T-helper 2 cell treated with Interferon-gamma antibody and Interleukin-4, amounts not matched to agents 5 μg/mL and 100 μg/mL, for 36 hours (primary cell): ENCODE data around the gene AVPR2.

Source experiments
- DNase-seq: peaks from one replicate; pipeline ENCODE4 v3.0.0; 2021; ENCODE audit warnings: low spot score
- H3K27ac Mint-ChIP-seq: one replicate; pipeline ENCODE4 v1.8.0; 2021; ENCODE audit warnings: mild to moderate bottlenecking, mixed read lengths
- H3K27me3 Mint-ChIP-seq: one replicate; pipeline ENCODE4 v1.8.0; 2021; ENCODE audit warnings: low read depth, mixed read lengths
- H3K36me3 Mint-ChIP-seq: one replicate; pipeline ENCODE4 v1.8.0; 2021; ENCODE audit warnings: low read depth, mixed read lengths
- H3K4me1 Mint-ChIP-seq: one replicate; pipeline ENCODE4 v1.8.0; 2021; ENCODE audit warnings: low read depth, mixed read lengths
- H3K4me3 Mint-ChIP-seq: one replicate; pipeline ENCODE4 v1.8.0; 2022; ENCODE audit warnings: mild to moderate bottlenecking, moderate library complexity, mixed read lengths
- H3K9me3 Mint-ChIP-seq: one replicate; pipeline ENCODE4 v1.8.0; 2021; ENCODE audit warnings: mixed read lengths

Gene AVPR2

DNA sequence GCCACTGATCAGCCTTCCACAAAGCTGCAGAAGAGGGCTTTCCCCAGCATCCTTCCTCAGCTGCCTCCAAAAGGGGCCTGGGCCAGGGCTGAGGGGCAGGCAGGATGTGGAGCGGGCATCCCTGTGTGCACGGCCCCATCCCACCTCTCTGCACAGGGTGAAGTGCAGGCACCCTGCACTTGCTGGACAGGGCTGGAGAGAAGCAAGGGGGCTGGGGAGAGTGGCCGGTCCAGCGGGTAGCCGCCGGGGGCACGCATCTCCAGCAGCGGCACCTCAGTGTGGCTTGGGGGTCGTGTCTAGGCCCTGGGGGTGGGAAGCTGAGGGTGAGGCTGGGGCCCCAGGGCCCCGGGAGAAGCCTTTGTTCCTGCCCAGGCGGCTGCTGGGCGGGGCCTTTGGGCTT is 3.0 kb downstream of the AVPR2 start:
- DNase-seq = no peak
- Mint-ChIP-seq H3K4me3 (no peak overlapping the region), H3K9me3 (no peaks in the 10 kb centered on the region), H3K4me1 (peaks cover 13% of the 10 kb centered on the region), H3K36me3 (peaks cover 11% of the 10 kb centered on the region), H3K27me3 (no peaks in the 10 kb centered on the region), H3K27ac (no peak overlapping the region)

GRCh38 chrX:153908219-153908860 is 3.9 kb downstream of the AVPR2 start:
- peaks cover 11% of the 10 kb centered on the region for H3K36me3 Mint-ChIP-seq
- H3K27ac Mint-ChIP-seq = no peak overlapping the region
- H3K4me1 Mint-ChIP-seq = peaks cover 10% of the 10 kb centered on the region
- no peak for DNase-seq
- no peaks in the 10 kb centered on the region for H3K27me3 Mint-ChIP-seq
- H3K4me3 Mint-ChIP-seq = no peak overlapping the region
- no peaks in the 10 kb centered on the region for H3K9me3 Mint-ChIP-seq

GRCh38 chrX:153909024-153909979 is 4.8 kb downstream of the AVPR2 start:
- Mint-ChIP-seq H3K4me3 (no peak overlapping the region), H3K27ac (no peak overlapping the region), H3K36me3 (peaks cover 15% of the 10 kb centered on the region), H3K9me3 (no peaks in the 10 kb centered on the region), H3K27me3 (no peaks in the 10 kb centered on the region), H3K4me1 (peaks cover 4% of the 10 kb centered on the region)
- no peak for DNase-seq

DNA sequence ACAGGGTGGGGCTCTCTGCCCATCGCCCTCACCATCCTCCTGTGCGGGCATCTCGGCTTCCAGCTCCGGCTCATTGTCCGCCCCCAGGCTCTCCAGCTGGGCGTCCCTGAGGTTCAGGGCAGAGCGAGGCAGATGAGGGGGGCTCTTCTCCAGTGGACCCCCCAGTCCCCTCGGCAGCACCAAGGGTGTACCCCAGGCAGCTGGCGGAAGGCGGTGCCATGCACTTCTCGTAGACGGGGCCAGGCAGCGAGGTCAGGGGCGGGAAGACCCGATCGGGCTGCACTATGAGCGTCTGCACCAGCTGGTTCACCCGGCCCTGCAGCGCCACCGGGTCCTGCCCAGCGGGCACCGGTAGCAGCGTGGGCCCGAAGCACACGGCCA is 5.5 kb downstream of the AVPR2 start:
- no peak overlapping the region for H3K27ac Mint-ChIP-seq
- no peaks in the 10 kb centered on the region for H3K9me3 Mint-ChIP-seq
- H3K4me1 Mint-ChIP-seq = peaks cover 4% of the 10 kb centered on the region
- H3K4me3 Mint-ChIP-seq = no peak overlapping the region
- H3K36me3 Mint-ChIP-seq = peaks cover 15% of the 10 kb centered on the region
- DNase-seq = no peak
- no peaks in the 10 kb centered on the region for H3K27me3 Mint-ChIP-seq

DNA sequence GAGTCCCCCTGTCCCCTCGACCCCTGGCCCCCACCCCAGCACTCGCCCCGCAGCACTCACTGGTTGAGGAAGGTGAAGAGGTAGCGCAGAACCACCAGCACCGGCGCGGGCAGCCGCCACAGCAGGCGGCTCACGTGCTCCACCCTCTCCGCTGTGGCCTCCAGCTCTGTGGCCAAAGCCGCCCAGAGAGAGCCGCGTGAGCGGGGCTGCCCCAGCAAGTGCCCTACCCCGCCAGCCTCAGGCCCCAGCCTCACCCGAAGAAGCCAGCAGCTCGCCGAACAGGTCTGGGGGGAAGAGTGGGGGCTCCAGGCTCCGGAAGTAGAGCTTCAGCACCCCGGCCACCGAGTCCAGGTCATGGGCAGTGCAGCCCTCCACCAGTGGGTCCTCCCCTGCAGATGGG is 6.0 kb downstream of the AVPR2 start:
- Mint-ChIP-seq H3K36me3 (peaks cover 15% of the 10 kb centered on the region), H3K4me1 (peaks cover 4% of the 10 kb centered on the region), H3K9me3 (no peaks in the 10 kb centered on the region), H3K4me3 (no peak overlapping the region), H3K27me3 (no peaks in the 10 kb centered on the region), H3K27ac (no peak overlapping the region)
- no peak for DNase-seq

- Mint-ChIP-seq H3K4me1 (peaks cover 4% of the 10 kb centered on the region), H3K27ac (peak overlapping the region; percentile 63), H3K27me3 (no peaks in the 10 kb centered on the region), H3K36me3 (peaks cover 24% of the 10 kb centered on the region), H3K4me3 (no peak overlapping the region), H3K9me3 (no peaks in the 10 kb centered on the region)
- no peak for DNase-seq
Observed at GRCh38 chrX:153911798-153912197, 7.3 kb downstream of the AVPR2 start.

GRCh38 chrX:153913211-153913610 is 8.7 kb downstream of the AVPR2 start:
- DNase-seq = no peak
- H3K27me3 Mint-ChIP-seq = no peaks in the 10 kb centered on the region

DNA sequence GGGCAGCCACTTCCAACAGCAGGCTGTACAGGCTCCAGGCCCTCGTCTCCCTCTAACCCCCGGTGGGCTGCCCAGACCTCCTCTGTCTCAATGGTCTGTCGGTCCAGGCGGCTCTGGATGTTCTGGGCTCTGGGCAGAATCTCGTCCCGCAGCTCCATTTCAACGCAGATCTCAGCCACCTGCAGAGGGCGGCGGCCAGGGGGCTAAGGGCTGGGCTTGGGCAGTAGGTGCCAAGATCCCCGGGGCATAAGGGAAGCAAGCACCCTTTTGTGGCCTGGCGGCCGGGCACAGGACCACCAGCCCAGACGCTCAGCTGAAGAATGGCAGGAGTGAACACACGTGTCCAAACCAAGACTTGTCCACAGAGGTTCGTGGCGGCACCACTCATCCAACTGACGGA is 9.2 kb downstream of the AVPR2 start:
- H3K4me1 Mint-ChIP-seq = peaks cover 4% of the 10 kb centered on the region
- no peak overlapping the region for H3K4me3 Mint-ChIP-seq
- no peak for DNase-seq
- H3K9me3 Mint-ChIP-seq = no peaks in the 10 kb centered on the region
- H3K36me3 Mint-ChIP-seq = peaks cover 28% of the 10 kb centered on the region
- H3K27me3 Mint-ChIP-seq = no peaks in the 10 kb centered on the region
- H3K27ac Mint-ChIP-seq = no peak overlapping the region

More at GRCh38 chrX:153913211-153913610, 8.7 kb downstream of the AVPR2 start:
- Mint-ChIP-seq H3K4me3 (no peak overlapping the region), H3K36me3 (peaks cover 28% of the 10 kb centered on the region), H3K4me1 (peaks cover 4% of the 10 kb centered on the region), H3K27ac (no peak overlapping the region), H3K9me3 (no peaks in the 10 kb centered on the region)

- Mint-ChIP-seq H3K4me3 (no peak overlapping the region), H3K9me3 (no peaks in the 10 kb centered on the region), H3K27me3 (no peaks in the 10 kb centered on the region), H3K4me1 (peaks cover 10% of the 10 kb centered on the region), H3K27ac (no peak overlapping the region), H3K36me3 (peaks cover 36% of the 10 kb centered on the region)
- no peak for DNase-seq
Observed at GRCh38 chrX:153917869-153918268, 13.4 kb downstream of the AVPR2 start.

GRCh38 chrX:153919281-153919680 is 14.8 kb downstream of the AVPR2 start:
- H3K4me3 Mint-ChIP-seq = no peak overlapping the region
- H3K27me3 Mint-ChIP-seq = no peaks in the 10 kb centered on the region
- H3K36me3 Mint-ChIP-seq = peaks cover 44% of the 10 kb centered on the region
- H3K27ac Mint-ChIP-seq = no peak overlapping the region
- DNase-seq = no peak
- no peaks in the 10 kb centered on the region for H3K9me3 Mint-ChIP-seq
- H3K4me1 Mint-ChIP-seq = peaks cover 16% of the 10 kb centered on the region

- H3K4me3 Mint-ChIP-seq = no peak overlapping the region
Observed at GRCh38 chrX:153920546-153920945, 16.1 kb downstream of the AVPR2 start.

GRCh38 chrX:153921070-153921469 is 16.6 kb downstream of the AVPR2 start:
- no peaks in the 10 kb centered on the region for H3K9me3 Mint-ChIP-seq
- H3K27me3 Mint-ChIP-seq = no peaks in the 10 kb centered on the region
- peaks cover 16% of the 10 kb centered on the region for H3K4me1 Mint-ChIP-seq
- no peak for DNase-seq
- H3K36me3 Mint-ChIP-seq = peaks cover 50% of the 10 kb centered on the region
- no peak overlapping the region for H3K4me3 Mint-ChIP-seq
- no peak overlapping the region for H3K27ac Mint-ChIP-seq

More at GRCh38 chrX:153920546-153920945, 16.1 kb downstream of the AVPR2 start:
- Mint-ChIP-seq H3K4me1 (peaks cover 16% of the 10 kb centered on the region), H3K27ac (no peak overlapping the region), H3K27me3 (no peaks in the 10 kb centered on the region), H3K9me3 (no peaks in the 10 kb centered on the region), H3K36me3 (peaks cover 53% of the 10 kb centered on the region)
- DNase-seq = no peak

GRCh38 chrX:153921511-153922446 is 17.3 kb downstream of the AVPR2 start:
- Mint-ChIP-seq H3K4me1 (peaks cover 16% of the 10 kb centered on the region), H3K36me3 (peaks cover 47% of the 10 kb centered on the region), H3K27ac (peak overlapping the region; percentile 68), H3K9me3 (no peaks in the 10 kb centered on the region), H3K4me3 (peak overlapping the region; percentile 98), H3K27me3 (no peaks in the 10 kb centered on the region)
- DNase-seq = no peak
